ENCODE data around the gene OPTN. TPM values are rescaled to one million over a fixed set of nuclear protein-coding genes. Genes with fewer than 3 reads are reported as not detected.
A peak's percentile ranks its signal among the peaks of the same experiment; 100 is the strongest.

OPTN gene
- total RNA-seq, 1 donor from 2014 or later, result 90.6 TPM

DNA sequence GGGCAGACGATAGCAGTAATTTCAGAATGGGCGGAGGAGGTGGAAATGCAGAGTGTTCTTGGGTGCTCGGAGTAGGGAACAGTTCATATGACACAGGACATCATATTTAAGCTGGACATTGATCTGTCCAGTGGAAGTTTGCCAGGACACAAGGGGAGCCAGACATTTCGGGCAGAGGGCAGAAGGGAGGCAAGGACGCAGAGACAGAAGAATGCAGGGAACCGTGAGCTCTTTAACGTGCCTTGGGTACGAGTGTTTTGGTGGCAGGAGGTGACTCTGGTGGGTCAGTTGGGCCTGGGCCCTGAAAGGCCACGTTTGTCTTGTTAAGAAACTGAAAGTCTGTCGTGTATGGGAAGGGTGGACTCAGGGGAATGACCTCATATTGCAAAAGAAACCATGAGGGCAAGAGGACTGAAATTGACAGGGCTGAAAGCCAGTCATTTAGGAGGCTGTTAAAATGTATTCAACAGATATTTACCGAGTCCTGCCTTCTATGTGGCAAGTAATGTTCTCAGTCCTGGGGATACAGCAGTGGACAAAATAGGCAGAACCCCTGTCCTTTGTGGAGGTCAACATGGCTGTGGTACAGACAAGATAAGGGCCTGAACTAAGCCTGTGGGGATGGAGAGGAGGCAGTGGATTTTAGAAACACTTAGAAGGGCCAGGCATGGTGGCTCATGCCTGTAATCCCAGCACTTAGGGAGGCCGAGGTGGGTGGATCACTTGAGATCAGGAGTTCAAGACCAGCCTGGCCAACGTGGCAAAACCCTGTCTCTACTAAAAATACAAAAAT is 2.2 kb downstream of the OPTN start:
- Mint-ChIP-seq H3K27me3 (ENCODE audit: unreplicated experiment) (peaks cover 3% of the 10 kb centered on the region), H3K36me3 (ENCODE audit: unreplicated experiment) (no peaks in the 10 kb centered on the region), H3K27ac (ENCODE audit: unreplicated experiment) (peak overlapping the region; percentile 70), H3K4me3 (ENCODE audit: unreplicated experiment) (peak overlapping the region; percentile 73), H3K9me3 (ENCODE audit: unreplicated experiment) (peaks cover 3% of the 10 kb centered on the region), H3K4me1 (ENCODE audit: low read depth, unreplicated experiment) (peaks cover 13% of the 10 kb centered on the region)
- DNase-seq, result no peak
- TF ChIP-seq, protein P1, sequence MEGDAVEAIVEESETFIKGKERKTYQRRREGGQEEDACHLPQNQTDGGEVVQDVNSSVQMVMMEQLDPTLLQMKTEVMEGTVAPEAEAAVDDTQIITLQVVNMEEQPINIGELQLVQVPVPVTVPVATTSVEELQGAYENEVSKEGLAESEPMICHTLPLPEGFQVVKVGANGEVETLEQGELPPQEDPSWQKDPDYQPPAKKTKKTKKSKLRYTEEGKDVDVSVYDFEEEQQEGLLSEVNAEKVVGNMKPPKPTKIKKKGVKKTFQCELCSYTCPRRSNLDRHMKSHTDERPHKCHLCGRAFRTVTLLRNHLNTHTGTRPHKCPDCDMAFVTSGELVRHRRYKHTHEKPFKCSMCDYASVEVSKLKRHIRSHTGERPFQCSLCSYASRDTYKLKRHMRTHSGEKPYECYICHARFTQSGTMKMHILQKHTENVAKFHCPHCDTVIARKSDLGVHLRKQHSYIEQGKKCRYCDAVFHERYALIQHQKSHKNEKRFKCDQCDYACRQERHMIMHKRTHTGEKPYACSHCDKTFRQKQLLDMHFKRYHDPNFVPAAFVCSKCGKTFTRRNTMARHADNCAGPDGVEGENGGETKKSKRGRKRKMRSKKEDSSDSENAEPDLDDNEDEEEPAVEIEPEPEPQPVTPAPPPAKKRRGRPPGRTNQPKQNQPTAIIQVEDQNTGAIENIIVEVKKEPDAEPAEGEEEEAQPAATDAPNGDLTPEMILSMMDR (IDR thresholded peaks at IDR 0.05; ENCODE audit: partially characterized antibody, unreplicated experiment), result no peak

- Mint-ChIP-seq H3K36me3 (ENCODE audit: unreplicated experiment) (no peaks in the 10 kb centered on the region), H3K4me3 (ENCODE audit: unreplicated experiment) (no peak overlapping the region), H3K9me3 (ENCODE audit: unreplicated experiment) (peaks cover 3% of the 10 kb centered on the region), H3K27ac (ENCODE audit: unreplicated experiment) (no peak overlapping the region), H3K4me1 (ENCODE audit: low read depth, unreplicated experiment) (peaks cover 13% of the 10 kb centered on the region), H3K27me3 (ENCODE audit: unreplicated experiment) (peaks cover 3% of the 10 kb centered on the region)
- TF ChIP-seq, protein P1 (IDR thresholded peaks at IDR 0.05; ENCODE audit: partially characterized antibody, unreplicated experiment), result no peak
- no peak for DNase-seq
Measured at GRCh38 chr10:13103554-13103953, 3.6 kb downstream of the OPTN start.

DNA sequence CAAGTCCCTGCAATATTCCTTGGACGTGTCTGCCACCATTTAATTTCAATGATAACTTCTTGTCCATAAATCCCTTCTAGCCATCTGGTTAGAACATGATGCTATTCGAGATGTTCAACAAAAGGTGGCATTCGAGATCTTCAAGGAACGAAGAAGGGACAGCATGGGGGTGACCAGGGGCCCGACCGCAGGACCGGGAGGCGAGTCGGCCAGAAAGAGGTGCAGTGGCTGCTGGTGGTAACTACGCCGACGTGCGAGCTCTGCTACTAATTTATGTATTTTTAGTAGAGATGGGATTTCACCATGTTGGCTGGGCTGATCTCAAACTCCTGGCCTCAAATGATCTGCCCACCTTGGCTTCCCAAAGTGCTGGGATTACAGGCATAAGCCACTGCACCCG is 4.7 kb downstream of the OPTN start:
- DNase-seq, result no peak
- Mint-ChIP-seq H3K4me3 (ENCODE audit: unreplicated experiment) (no peak overlapping the region), H3K36me3 (ENCODE audit: unreplicated experiment) (no peaks in the 10 kb centered on the region), H3K27ac (ENCODE audit: unreplicated experiment) (no peak overlapping the region), H3K27me3 (ENCODE audit: unreplicated experiment) (peaks cover 3% of the 10 kb centered on the region), H3K4me1 (ENCODE audit: low read depth, unreplicated experiment) (peaks cover 13% of the 10 kb centered on the region), H3K9me3 (ENCODE audit: unreplicated experiment) (no peaks in the 10 kb centered on the region)
- TF ChIP-seq, protein P1 (IDR thresholded peaks at IDR 0.05; ENCODE audit: partially characterized antibody, unreplicated experiment), result no peak

- peaks cover 13% of the 10 kb centered on the region for H3K4me1 Mint-ChIP-seq (ENCODE audit: low read depth, unreplicated experiment)
- H3K27me3 Mint-ChIP-seq (ENCODE audit: unreplicated experiment), result peaks cover 5% of the 10 kb centered on the region
- H3K4me3 Mint-ChIP-seq (ENCODE audit: unreplicated experiment), result no peak overlapping the region
- no peaks in the 10 kb centered on the region for H3K9me3 Mint-ChIP-seq (ENCODE audit: unreplicated experiment)
- no peak for DNase-seq
- peaks cover 3% of the 10 kb centered on the region for H3K36me3 Mint-ChIP-seq (ENCODE audit: unreplicated experiment)
- H3K27ac Mint-ChIP-seq (ENCODE audit: unreplicated experiment), result no peak overlapping the region
- TF ChIP-seq, protein P1 (IDR thresholded peaks at IDR 0.05; ENCODE audit: partially characterized antibody, unreplicated experiment), result no peak
Measured at GRCh38 chr10:13105184-13105583, 5.2 kb downstream of the OPTN start.

DNA sequence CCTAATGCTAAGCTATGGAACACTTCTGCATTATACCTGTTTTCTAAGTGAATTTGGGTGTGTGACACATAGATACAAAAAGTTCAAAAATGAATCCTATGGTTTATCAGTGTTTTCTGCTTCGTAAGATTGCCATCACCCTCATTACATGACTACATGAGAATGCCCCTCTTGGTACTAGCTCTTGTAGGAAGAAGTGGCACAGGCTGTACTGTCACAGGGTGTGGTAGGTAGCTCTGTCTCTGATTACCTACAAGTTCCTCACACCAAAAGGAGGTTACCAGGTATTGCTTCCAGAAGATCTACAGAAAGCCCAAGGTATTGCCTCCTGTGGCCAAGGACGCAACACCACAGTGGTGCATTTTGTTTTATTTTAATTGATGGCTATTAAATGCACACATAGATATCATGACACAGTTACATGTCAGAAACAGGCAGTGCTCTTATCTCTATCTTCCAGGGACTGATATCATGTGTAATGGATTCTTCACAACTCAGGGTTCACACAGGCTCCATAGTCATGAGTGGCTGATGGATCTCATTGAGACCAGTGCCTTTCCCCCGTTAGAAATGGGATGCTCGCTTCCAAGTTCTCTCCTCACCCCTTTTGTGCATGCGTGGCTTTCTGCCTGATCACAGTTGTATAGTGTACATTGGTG is 6.6 kb downstream of the OPTN start:
- peaks cover 2% of the 10 kb centered on the region for H3K27me3 Mint-ChIP-seq (ENCODE audit: unreplicated experiment)
- DNase-seq, result no peak
- H3K9me3 Mint-ChIP-seq (ENCODE audit: unreplicated experiment), result no peaks in the 10 kb centered on the region
- peaks cover 6% of the 10 kb centered on the region for H3K36me3 Mint-ChIP-seq (ENCODE audit: unreplicated experiment)
- H3K27ac Mint-ChIP-seq (ENCODE audit: unreplicated experiment), result no peak overlapping the region
- H3K4me3 Mint-ChIP-seq (ENCODE audit: unreplicated experiment), result no peak overlapping the region
- TF ChIP-seq, protein P1 (IDR thresholded peaks at IDR 0.05; ENCODE audit: partially characterized antibody, unreplicated experiment), result no peak
- peaks cover 7% of the 10 kb centered on the region for H3K4me1 Mint-ChIP-seq (ENCODE audit: low read depth, unreplicated experiment)
